Measurements from ENCODE around the gene B3GNT3. TPM values are rescaled to one million over a fixed set of nuclear protein-coding genes. Genes with fewer than 3 reads are reported as not detected.

Gene B3GNT3
- total and polyA plus RNA-seq, 2 of the 13 experiments (the other 11 are each of a cell fraction or from before 2014, with no cell fraction given), result 0.86 to 4.0 TPM

- TF ChIP-seq ZNF687 (CRISPR knock-in tag; IDR thresholded peaks at IDR 0.05), result peak; percentile 49; the same call in 1 of the 2 replicates
- TF ChIP-seq ZNF713 (CRISPR knock-in tag; IDR thresholded peaks at IDR 0.05), result no peak
- TF ChIP-seq PHF5A (CRISPR knock-in tag; IDR thresholded peaks at IDR 0.05; ENCODE audit: low read depth, unreplicated experiment), result no peak
- no peak for TF ChIP-seq MTF2 (CRISPR knock-in tag; IDR thresholded peaks at IDR 0.05; ENCODE audit: borderline replicate concordance)
- TF ChIP-seq ZNF597 (CRISPR knock-in tag; IDR thresholded peaks at IDR 0.05), result no peak
- TF ChIP-seq, protein P1, sequence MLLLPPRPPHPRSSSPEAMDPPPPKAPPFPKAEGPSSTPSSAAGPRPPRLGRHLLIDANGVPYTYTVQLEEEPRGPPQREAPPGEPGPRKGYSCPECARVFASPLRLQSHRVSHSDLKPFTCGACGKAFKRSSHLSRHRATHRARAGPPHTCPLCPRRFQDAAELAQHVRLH (CRISPR knock-in tag; IDR thresholded peaks at IDR 0.05; ENCODE audit: borderline replicate concordance, low read depth), result no peak
- TF ChIP-seq ZNF3 (CRISPR knock-in tag; IDR thresholded peaks at IDR 0.05), result no peak
- TF ChIP-seq, protein P2, sequence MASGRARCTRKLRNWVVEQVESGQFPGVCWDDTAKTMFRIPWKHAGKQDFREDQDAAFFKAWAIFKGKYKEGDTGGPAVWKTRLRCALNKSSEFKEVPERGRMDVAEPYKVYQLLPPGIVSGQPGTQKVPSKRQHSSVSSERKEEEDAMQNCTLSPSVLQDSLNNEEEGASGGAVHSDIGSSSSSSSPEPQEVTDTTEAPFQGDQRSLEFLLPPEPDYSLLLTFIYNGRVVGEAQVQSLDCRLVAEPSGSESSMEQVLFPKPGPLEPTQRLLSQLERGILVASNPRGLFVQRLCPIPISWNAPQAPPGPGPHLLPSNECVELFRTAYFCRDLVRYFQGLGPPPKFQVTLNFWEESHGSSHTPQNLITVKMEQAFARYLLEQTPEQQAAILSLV (CRISPR knock-in tag; IDR thresholded peaks at IDR 0.05; ENCODE audit: borderline replicate concordance), result no peak
- TF ChIP-seq ZNF557 (CRISPR knock-in tag; IDR thresholded peaks at IDR 0.05), result no peak
- TF ChIP-seq CBX1 (IDR thresholded peaks at IDR 0.05; ENCODE audit: low read depth), result no peak
Observed at GRCh38 chr19:17778251-17778967, 16.5 kb upstream of the B3GNT3 start (continued).

All from HepG2 (cell line).